A549 (cell line): ENCODE results near the gene HMGN2. TPM values are rescaled to one million over a fixed set of nuclear protein-coding genes. Genes with fewer than 3 reads are reported as not detected.

Experiments used
- ATAC-seq, 2 experiments: fragments of 200-7000 bp in 1 of 2; fragments of >200 bp in 1 of 2; cut with Nextera tagmentation in 1 of 2; cut with Tn5 transposase in 1 of 2; 3 replicates each; pipeline versions ENCODE4 v1.8.0 to v1.9.1; 2018 to 2020; ENCODE audit warnings: mild to moderate bottlenecking in 1 of 2, moderate library complexity in 1 of 2
- CTCF ChIA-PET: fragments of 300-600 bp; sonication (Branson Sonifier 250); formaldehyde crosslinking; extraction: SDS; loops from one replicate; lab custom pipeline; 2021; ENCODE audit warnings: antibody characterized with exemption, inconsistent platforms; lab: Yijun Ruan, JAX
- POLR2A ChIA-PET: fragments of 350-600 bp; formaldehyde crosslinking; extraction: SDS; loops from one replicate; lab custom pipeline; 2021; ENCODE audit warnings: antibody characterized with exemption, inconsistent platforms; lab: Yijun Ruan, JAX
- DNase-seq, 2 experiments: peaks; one replicate each; pipeline versions ENCODE4 v3.0.0 to v3.0.0-alpha.2; 2011 to 2016; ENCODE audit warnings: low read depth in 1 of 2, low spot score in 1 of 2
- FAIRE-seq: peaks from 2 replicates; lab custom pipeline; 2011; peaks lifted over from hg19 to GRCh38; lab: Jason Lieb, UNC
- H3K27ac ChIP-seq, 2 experiments: fragments of >200 bp; sonication (Bioruptor Twin); formaldehyde crosslinking; 3 replicates each; pipeline ENCODE4 v1.5.1; 2016 to 2017
- H3K4me1 ChIP-seq: fragments of >200 bp; sonication (Bioruptor Twin); formaldehyde crosslinking; 3 replicates; pipeline ENCODE4 v1.6.1; 2016
- H3K4me2 ChIP-seq: fragments of >200 bp; sonication (Bioruptor Twin); formaldehyde crosslinking; 3 replicates; pipeline ENCODE4 v1.6.1; 2016
- H3K4me3 ChIP-seq: fragments of >200 bp; sonication (Bioruptor Twin); formaldehyde crosslinking; 3 replicates; pipeline ENCODE4 v1.5.1; 2016
- H3K9me3 ChIP-seq: fragments of >200 bp; sonication (Bioruptor Twin); formaldehyde crosslinking; 3 replicates; pipeline ENCODE4 v1.6.1; 2016
- BHLHE40 ChIP-seq: IDR thresholded peaks from 2 replicates; pipeline ENCODE4 v1.6.1; 2012; ENCODE audit warnings: low read depth, low read length, inconsistent platforms
- CBX8 ChIP-seq: fragments of 200-600 bp; sonication (generic); IDR thresholded peaks from 2 replicates; pipeline ENCODE4 v1.6.1; 2016
- CEBPB ChIP-seq, 2 experiments: fragments of >200 bp in 1 of 2; sonication (Bioruptor Twin) in 1 of 2; formaldehyde crosslinking in 1 of 2; IDR thresholded peaks; 2 replicates each; pipeline ENCODE4 v1.6.1; 2012 to 2016
- CHD4 ChIP-seq: fragments of 200-600 bp; sonication (generic); IDR thresholded peaks from 2 replicates; pipeline ENCODE4 v1.6.1; 2016; ENCODE audit warnings: antibody characterized with exemption, mild to moderate bottlenecking, borderline replicate concordance
- EHMT2 ChIP-seq: fragments of 200-600 bp; sonication (generic); IDR thresholded peaks from 2 replicates; pipeline ENCODE4 v1.6.1; 2016; ENCODE audit warnings: antibody characterized with exemption, low read depth, mild to moderate bottlenecking, moderate library complexity
- EP300 ChIP-seq, 2 experiments: fragments of >200 bp; sonication (Bioruptor Twin); formaldehyde crosslinking; IDR thresholded peaks; 2 replicates in 1 of 2; 3 replicates in 1 of 2; pipeline ENCODE4 v1.6.1; 2016 to 2017
- ESRRA ChIP-seq: fragments of 150-350 bp; IDR thresholded peaks from 2 replicates; pipeline ENCODE4 v1.6.1; 2014; ENCODE audit warnings: mild to moderate bottlenecking, low read length, borderline replicate concordance
- FOSB ChIP-seq: fragments of 250-450 bp; sonication (Bioruptor Pico); IDR thresholded peaks from 2 replicates; pipeline ENCODE4 v1.5.0; 2020; ENCODE audit warnings: mild to moderate bottlenecking, moderate library complexity
- FOSL2 ChIP-seq, 2 experiments: fragments of 450-650 bp in 1 of 2; fragments of >200 bp in 1 of 2; sonication (Bioruptor Twin) in 1 of 2; formaldehyde crosslinking; IDR thresholded peaks; 2 replicates each; pipeline versions ENCODE4 v1.5.0 to v1.6.1; 2016 to 2020; ENCODE audit warnings: mild to moderate bottlenecking in 1 of 2, moderate library complexity in 1 of 2
- HEYL ChIP-seq: fragments of 250-450 bp; sonication (Bioruptor Pico); IDR thresholded peaks from 2 replicates; pipeline ENCODE4 v1.8.0; 2021; ENCODE audit warnings: mild to moderate bottlenecking, moderate library complexity
- HOXB5 ChIP-seq: fragments of 250-450 bp; sonication (Bioruptor Pico); IDR thresholded peaks from 2 replicates; pipeline ENCODE4 v1.5.0; 2020; ENCODE audit warnings: mild to moderate bottlenecking, moderate library complexity
- KDM1A ChIP-seq: fragments of 200-600 bp; sonication (generic); IDR thresholded peaks from 2 replicates; pipeline ENCODE4 v1.6.1; 2016; ENCODE audit warnings: low read depth, mild to moderate bottlenecking
- MYC ChIP-seq: IDR thresholded peaks from 2 replicates; pipeline ENCODE4 v1.6.1; 2012; ENCODE audit warnings: mild to moderate bottlenecking, inconsistent platforms, low read length, improper control_type of control experiment, borderline replicate concordance
- NPAS2 ChIP-seq: fragments of 250-450 bp; sonication (Bioruptor Pico); IDR thresholded peaks from 2 replicates; pipeline ENCODE4 v1.8.0; 2022; ENCODE audit warnings: mild to moderate bottlenecking, moderate library complexity, borderline replicate concordance
- PHF8 ChIP-seq: fragments of 200-600 bp; sonication (generic); IDR thresholded peaks from 2 replicates; pipeline ENCODE4 v1.6.1; 2016; ENCODE audit warnings: low read depth, mild to moderate bottlenecking, antibody characterized with exemption, moderate library complexity, borderline replicate concordance
- POLR2A ChIP-seq: IDR thresholded peaks from 2 replicates; pipeline ENCODE4 v1.6.1; 2012; ENCODE audit warnings: mild to moderate bottlenecking, low read length
- RFX5 ChIP-seq: fragments of 450-650 bp; IDR thresholded peaks from 2 replicates; pipeline ENCODE4 v1.7.1; 2014; ENCODE audit warnings: antibody characterized with exemption, mild to moderate bottlenecking, moderate library complexity
- RNF2 ChIP-seq: fragments of 200-600 bp; sonication (generic); IDR thresholded peaks from 2 replicates; pipeline ENCODE4 v1.6.1; 2016; ENCODE audit warnings: low read depth, mild to moderate bottlenecking, antibody characterized with exemption, moderate library complexity, borderline replicate concordance
- SMC3 ChIP-seq: fragments of >200 bp; sonication (Bioruptor Twin); formaldehyde crosslinking; IDR thresholded peaks from 3 replicates; pipeline ENCODE4 v1.6.1; 2018; ENCODE audit warnings: inconsistent platforms
- TP53 ChIP-seq: fragments of 250-450 bp; sonication (Bioruptor Pico); IDR thresholded peaks from 2 replicates; pipeline ENCODE4 v1.5.0; 2021; ENCODE audit warnings: mild to moderate bottlenecking, moderate library complexity
- WGBS: methylation state at CpG from one replicate; pipeline ENCODE4 v1.1.6; 2017; ENCODE audit errors: missing lambda C conversion rate; 5-methylcytosine and 5-hydroxymethylcytosine counted together
- polyA plus RNA-seq, 4 experiments: library from polyadenylated mRNA; depleted of rRNA in 3 of 4; stranded (reverse); fragments of >200 nt; fragmentation: RNase III in 1 of 4; extraction: RNeasy Plus Mini Kit Qiagen cat#74134 plus additional on column Dnase treatment in 1 of 4; gene quantifications; 2 replicates in 3 of 4; 3 replicates in 1 of 4; pipeline ENCODE4 v1.2.3, GENCODE V29; 2011 to 2017
- TF ChIP-seq, protein P1 (sequence below): fragments of >200 bp; sonication (Bioruptor Twin); formaldehyde crosslinking; IDR thresholded peaks from 3 replicates; pipeline ENCODE4 v1.6.1; 2016
- TF ChIP-seq, protein P2 (sequence below): fragments of 150-350 bp; IDR thresholded peaks from 2 replicates; pipeline ENCODE4 v1.6.1; 2014; ENCODE audit warnings: low read depth, mild to moderate bottlenecking, low read length
- TF ChIP-seq, protein P3 (sequence below): fragments of >200 bp; sonication (Bioruptor Twin); formaldehyde crosslinking; IDR thresholded peaks from 2 replicates; pipeline ENCODE4 v1.6.1; 2016
- TF ChIP-seq, protein P4 (sequence below): IDR thresholded peaks from 2 replicates; pipeline ENCODE4 v1.6.1; 2012
- TF ChIP-seq, protein P5 (sequence below): fragments of 200-600 bp; sonication (generic); IDR thresholded peaks from 2 replicates; pipeline ENCODE4 v1.6.1; 2016; ENCODE audit warnings: antibody characterized with exemption, mild to moderate bottlenecking, moderate library complexity

The HMGN2 gene
- polyA plus RNA-seq, 2 of the 4 experiments (the other 2 are of a cell fraction), result 146 to 310 TPM

DNA sequence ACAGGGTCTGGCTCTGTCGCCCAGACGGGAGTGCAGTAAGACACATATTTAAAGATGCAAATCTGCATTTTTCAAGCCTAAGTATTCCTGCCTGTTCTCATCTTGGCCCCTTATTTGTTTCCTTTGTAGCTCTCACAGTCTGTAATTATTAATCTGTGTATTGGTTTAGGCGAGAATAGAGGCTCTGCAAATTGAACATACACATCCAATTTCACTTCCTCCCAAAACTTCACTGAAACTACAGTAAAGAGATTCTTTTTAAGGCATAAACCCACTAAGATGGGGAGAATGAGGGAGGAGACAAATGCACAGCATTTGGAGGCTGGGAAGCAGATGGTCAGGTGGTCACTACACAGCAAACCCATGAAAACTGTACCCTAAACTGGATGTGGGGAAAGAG lies 21.0 kb downstream of the HMGN2 start:
- ChIA-PET POLR2A (no interaction called here), CTCF (no interaction called here)
- FAIRE-seq, result no peak

DNA sequence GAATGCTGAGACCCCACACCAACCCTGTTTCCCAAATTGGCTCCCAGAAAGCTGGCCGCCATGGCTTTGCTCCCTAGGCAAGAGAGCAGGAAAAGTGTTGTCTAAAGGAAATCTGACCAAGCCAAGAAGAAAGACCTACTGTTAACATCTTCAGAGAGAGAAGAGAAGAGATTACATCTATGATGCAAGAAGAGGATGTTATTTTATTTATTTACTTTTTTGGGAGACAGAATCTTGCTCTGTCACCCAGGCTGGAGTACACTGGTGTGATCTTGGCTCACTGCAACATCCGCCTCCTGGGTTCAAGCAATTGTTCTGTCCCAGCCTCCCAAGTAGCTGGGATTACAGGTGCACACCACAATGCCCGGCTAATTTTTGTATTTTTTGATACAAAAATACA lies 21.7 kb downstream of the HMGN2 start:
- H3K4me1 ChIP-seq, result no peaks in the 10 kb centered on the region
- 93% methylated on average over 3 of the region's 3 CpGs for WGBS
- ATAC-seq (no peak), FAIRE-seq (no peak), DNase-seq (no peak)
- CTCF ChIA-PET, result no interaction called here
- TF ChIP-seq, protein P1, sequence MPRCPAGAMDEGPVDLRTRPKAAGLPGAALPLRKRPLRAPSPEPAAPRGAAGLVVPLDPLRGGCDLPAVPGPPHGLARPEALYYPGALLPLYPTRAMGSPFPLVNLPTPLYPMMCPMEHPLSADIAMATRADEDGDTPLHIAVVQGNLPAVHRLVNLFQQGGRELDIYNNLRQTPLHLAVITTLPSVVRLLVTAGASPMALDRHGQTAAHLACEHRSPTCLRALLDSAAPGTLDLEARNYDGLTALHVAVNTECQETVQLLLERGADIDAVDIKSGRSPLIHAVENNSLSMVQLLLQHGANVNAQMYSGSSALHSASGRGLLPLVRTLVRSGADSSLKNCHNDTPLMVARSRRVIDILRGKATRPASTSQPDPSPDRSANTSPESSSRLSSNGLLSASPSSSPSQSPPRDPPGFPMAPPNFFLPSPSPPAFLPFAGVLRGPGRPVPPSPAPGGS, result no peak
- TF ChIP-seq ESRRA, result no peak
- no peak for TF ChIP-seq NPAS2 (CRISPR knock-in tag)
- no peak for TF ChIP-seq POLR2A
- no peak overlapping the region for H3K4me3 ChIP-seq
- H3K4me2 ChIP-seq, result no peak overlapping the region
- H3K27ac ChIP-seq, result no peak overlapping the region
- POLR2A ChIA-PET, result no interaction called here
- no peaks in the 10 kb centered on the region for H3K9me3 ChIP-seq

More for the DNA sequence above, 21.0 kb downstream of the HMGN2 start:
- DNase-seq (no peak), ATAC-seq (no peak)
- H3K4me3 ChIP-seq, result no peak overlapping the region
- no peaks in the 10 kb centered on the region for H3K4me1 ChIP-seq
- H3K27ac ChIP-seq, result no peak overlapping the region
- no peak overlapping the region for H3K4me2 ChIP-seq
- no peak for TF ChIP-seq HEYL
- no peak for TF ChIP-seq FOSB (CRISPR knock-in tag)
- no peak for TF ChIP-seq RNF2
- no peak for TF ChIP-seq POLR2A
- no peak for TF ChIP-seq CHD4
- TF ChIP-seq EHMT2, result no peak
- no peak for TF ChIP-seq CBX8
- TF ChIP-seq FOSL2 (IDR thresholded peaks at IDR 0.05), result no peak
- TF ChIP-seq FOSL2 (CRISPR knock-in tag; IDR thresholded peaks at IDR 0.05), result no peak
- no peak for TF ChIP-seq KDM1A
- no peak for TF ChIP-seq MYC
- TF ChIP-seq HOXB5 (CRISPR knock-in tag), result no peak
- TF ChIP-seq, protein P2, sequence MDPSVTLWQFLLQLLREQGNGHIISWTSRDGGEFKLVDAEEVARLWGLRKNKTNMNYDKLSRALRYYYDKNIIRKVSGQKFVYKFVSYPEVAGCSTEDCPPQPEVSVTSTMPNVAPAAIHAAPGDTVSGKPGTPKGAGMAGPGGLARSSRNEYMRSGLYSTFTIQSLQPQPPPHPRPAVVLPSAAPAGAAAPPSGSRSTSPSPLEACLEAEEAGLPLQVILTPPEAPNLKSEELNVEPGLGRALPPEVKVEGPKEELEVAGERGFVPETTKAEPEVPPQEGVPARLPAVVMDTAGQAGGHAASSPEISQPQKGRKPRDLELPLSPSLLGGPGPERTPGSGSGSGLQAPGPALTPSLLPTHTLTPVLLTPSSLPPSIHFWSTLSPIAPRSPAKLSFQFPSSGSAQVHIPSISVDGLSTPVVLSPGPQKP, result no peak
- TF ChIP-seq RFX5, result no peak
- H3K9me3 ChIP-seq, result no peaks in the 10 kb centered on the region
- WGBS, result 66% methylated on average over 3 of the region's 3 CpGs

DNA sequence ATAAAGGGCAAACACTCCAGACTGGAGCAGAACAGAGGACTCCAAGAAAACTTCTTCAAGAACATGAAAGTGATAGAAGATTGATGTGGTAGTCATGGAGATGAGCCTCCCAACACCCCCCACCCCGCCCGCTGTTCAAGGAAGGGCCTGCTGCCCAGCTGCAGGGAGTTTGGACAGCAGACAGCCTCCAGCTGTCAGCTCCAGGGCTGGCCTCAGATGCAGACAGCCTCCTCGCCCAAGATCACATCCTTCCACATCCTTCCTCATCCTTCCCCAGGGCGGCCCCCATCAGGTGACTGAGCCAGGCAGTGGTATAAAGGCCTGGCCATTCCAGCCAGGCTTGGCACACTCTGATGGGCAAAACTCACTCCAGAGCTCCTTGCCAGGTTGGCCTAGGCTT lies 24.6 kb downstream of the HMGN2 start:
- FAIRE-seq (no peak), DNase-seq (no peak), ATAC-seq (no peak)
- 90% methylated on average over 3 of the region's 4 CpGs for WGBS
- Histone ChIP-seq H3K4me2 (no peak overlapping the region), H3K4me3 (no peak overlapping the region), H3K9me3 (no peaks in the 10 kb centered on the region), H3K27ac (no peak overlapping the region), H3K4me1 (peaks cover 7% of the 10 kb centered on the region; the same call in 2 of the 3 replicates)
- ChIA-PET CTCF (interaction anchor here (0.8 kb wide), 1 partner anchor 13 kb away, joined by 3 read pairs; no protein-coding TSS in a partner anchor), POLR2A (no interaction called here)
- TF ChIP-seq, protein P1, result no peak
- TF ChIP-seq, protein P3, sequence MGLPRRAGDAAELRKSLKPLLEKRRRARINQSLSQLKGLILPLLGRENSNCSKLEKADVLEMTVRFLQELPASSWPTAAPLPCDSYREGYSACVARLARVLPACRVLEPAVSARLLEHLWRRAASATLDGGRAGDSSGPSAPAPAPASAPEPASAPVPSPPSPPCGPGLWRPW, result no peak
- TF ChIP-seq HOXB5 (CRISPR knock-in tag), result no peak
- TF ChIP-seq TP53 (CRISPR knock-in tag), result no peak
- TF ChIP-seq EP300 (IDR thresholded peaks at IDR 0.05), result no peak
- no peak for TF ChIP-seq FOSB (CRISPR knock-in tag)
- no peak for TF ChIP-seq MYC
- TF ChIP-seq SMC3, result no peak
- TF ChIP-seq, protein P4, sequence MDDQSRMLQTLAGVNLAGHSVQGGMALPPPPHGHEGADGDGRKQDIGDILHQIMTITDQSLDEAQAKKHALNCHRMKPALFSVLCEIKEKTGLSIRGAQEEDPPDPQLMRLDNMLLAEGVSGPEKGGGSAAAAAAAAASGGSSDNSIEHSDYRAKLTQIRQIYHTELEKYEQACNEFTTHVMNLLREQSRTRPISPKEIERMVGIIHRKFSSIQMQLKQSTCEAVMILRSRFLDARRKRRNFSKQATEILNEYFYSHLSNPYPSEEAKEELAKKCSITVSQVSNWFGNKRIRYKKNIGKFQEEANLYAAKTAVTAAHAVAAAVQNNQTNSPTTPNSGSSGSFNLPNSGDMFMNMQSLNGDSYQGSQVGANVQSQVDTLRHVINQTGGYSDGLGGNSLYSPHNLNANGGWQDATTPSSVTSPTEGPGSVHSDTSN, result no peak
- TF ChIP-seq, protein P5, sequence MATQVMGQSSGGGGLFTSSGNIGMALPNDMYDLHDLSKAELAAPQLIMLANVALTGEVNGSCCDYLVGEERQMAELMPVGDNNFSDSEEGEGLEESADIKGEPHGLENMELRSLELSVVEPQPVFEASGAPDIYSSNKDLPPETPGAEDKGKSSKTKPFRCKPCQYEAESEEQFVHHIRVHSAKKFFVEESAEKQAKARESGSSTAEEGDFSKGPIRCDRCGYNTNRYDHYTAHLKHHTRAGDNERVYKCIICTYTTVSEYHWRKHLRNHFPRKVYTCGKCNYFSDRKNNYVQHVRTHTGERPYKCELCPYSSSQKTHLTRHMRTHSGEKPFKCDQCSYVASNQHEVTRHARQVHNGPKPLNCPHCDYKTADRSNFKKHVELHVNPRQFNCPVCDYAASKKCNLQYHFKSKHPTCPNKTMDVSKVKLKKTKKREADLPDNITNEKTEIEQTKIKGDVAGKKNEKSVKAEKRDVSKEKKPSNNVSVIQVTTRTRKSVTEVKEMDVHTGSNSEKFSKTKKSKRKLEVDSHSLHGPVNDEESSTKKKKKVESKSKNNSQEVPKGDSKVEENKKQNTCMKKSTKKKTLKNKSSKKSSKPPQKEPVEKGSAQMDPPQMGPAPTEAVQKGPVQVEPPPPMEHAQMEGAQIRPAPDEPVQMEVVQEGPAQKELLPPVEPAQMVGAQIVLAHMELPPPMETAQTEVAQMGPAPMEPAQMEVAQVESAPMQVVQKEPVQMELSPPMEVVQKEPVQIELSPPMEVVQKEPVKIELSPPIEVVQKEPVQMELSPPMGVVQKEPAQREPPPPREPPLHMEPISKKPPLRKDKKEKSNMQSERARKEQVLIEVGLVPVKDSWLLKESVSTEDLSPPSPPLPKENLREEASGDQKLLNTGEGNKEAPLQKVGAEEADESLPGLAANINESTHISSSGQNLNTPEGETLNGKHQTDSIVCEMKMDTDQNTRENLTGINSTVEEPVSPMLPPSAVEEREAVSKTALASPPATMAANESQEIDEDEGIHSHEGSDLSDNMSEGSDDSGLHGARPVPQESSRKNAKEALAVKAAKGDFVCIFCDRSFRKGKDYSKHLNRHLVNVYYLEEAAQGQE, result no peak
- no peak for TF ChIP-seq PHF8
- TF ChIP-seq CBX8, result no peak
- TF ChIP-seq CEBPB (IDR thresholded peaks at IDR 0.05), result no peak
- TF ChIP-seq BHLHE40, result no peak
